K562 (cell line): ENCODE results near the gene BRAF. TPM values are rescaled to one million over a fixed set of nuclear protein-coding genes. Genes with fewer than 3 reads are reported as not detected.

Source experiments
- ARNT ChIP-seq, 2 experiments: fragments of 450-650 bp; IDR thresholded peaks; 2 replicates each; pipeline ENCODE4 v1.6.1; 2016; ENCODE audit warnings: mild to moderate bottlenecking in 1 of 2
- BRF1 ChIP-seq: IDR thresholded peaks from 3 replicates; pipeline ENCODE4 v1.6.1; 2011; ENCODE audit warnings: borderline replicate concordance, mild to moderate bottlenecking; ENCODE audit not compliant: insufficient read length; ENCODE audit errors: extremely low read depth
- ETV6 ChIP-seq, 3 experiments: fragments of 150-350 bp in 1 of 3; sonication (generic) in 1 of 3; formaldehyde crosslinking in 1 of 3; IDR thresholded peaks; 2 replicates each; pipeline versions ENCODE4 v1.6.1 to v1.8.0; 2014 to 2022; ENCODE audit warnings: borderline replicate concordance in 2 of 3, low read depth in 2 of 3, antibody characterized with exemption in 1 of 3, low read length in 1 of 3, mild to moderate bottlenecking in 1 of 3, missing genetic modification reagents in 1 of 3
- FOXM1 ChIP-seq, 2 experiments: fragments of 450-650 bp in 1 of 2; sonication (generic) in 1 of 2; formaldehyde crosslinking in 1 of 2; IDR thresholded peaks; 2 replicates each; pipeline versions ENCODE4 v1.6.1 to v1.9.0; 2017 to 2022; ENCODE audit warnings: low read depth in 2 of 2, mild to moderate bottlenecking in 2 of 2, missing genetic modification reagents in 1 of 2, moderate library complexity in 1 of 2
- KLF13 ChIP-seq: fragments of 450-650 bp; IDR thresholded peaks from 2 replicates; pipeline ENCODE4 v1.6.1; 2016; ENCODE audit warnings: missing genetic modification characterization, low read depth, mild to moderate bottlenecking, missing compliant biosample characterization, moderate library complexity, borderline replicate concordance
- MECOM ChIP-seq: fragments of 250-450 bp; sonication (Bioruptor Pico); IDR thresholded peaks from 2 replicates; pipeline ENCODE4 v1.8.0; 2022; ENCODE audit warnings: inconsistent platforms
- NCOA1 ChIP-seq: fragments of 450-650 bp; IDR thresholded peaks from 2 replicates; pipeline ENCODE4 v1.6.1; 2016; ENCODE audit warnings: low read depth
- RCOR1 ChIP-seq, 2 experiments: IDR thresholded peaks; 2 replicates each; pipeline ENCODE4 v1.6.1; 2012; ENCODE audit warnings: low read depth in 2 of 2, low read length in 2 of 2, borderline replicate concordance in 1 of 2, improper control_type of control experiment in 1 of 2
- ZKSCAN1 ChIP-seq: fragments of 150-350 bp; IDR thresholded peaks from 2 replicates; pipeline ENCODE4 v1.6.1; 2016; ENCODE audit warnings: low read depth, low read length
- ZNF23 ChIP-seq: fragments of 250-450 bp; sonication (Bioruptor Pico); IDR thresholded peaks from 2 replicates; pipeline ENCODE4 v1.4.0; 2020; ENCODE audit warnings: mild to moderate bottlenecking
- polyA plus RNA-seq, 8 experiments: library from polyadenylated mRNA; depleted of rRNA in 4 of 8; stranded (reverse) in 5 of 8; unstranded in 3 of 8; fragments of >200 nt; fragmentation: Nextera tagmentation in 2 of 8; fragmentation: Illumina TruSeq in 1 of 8; extraction: Ambion mirVana in 2 of 8; extraction: Trizol in 1 of 8; gene quantifications; 2 replicates each; pipeline versions ENCODE4 v1.2.1 to v1.2.3, GENCODE V29; 2011 to 2014; ENCODE audit warnings: inconsistent platforms in 1 of 8, missing spikeins in 1 of 8
- total RNA-seq, 7 experiments: library from RNA; depleted of rRNA in 6 of 7; stranded (reverse); fragments of >200 nt in 6 of 7; fragmentation: Illumina TruSeq in 2 of 7; extraction: Trizol in 2 of 7; gene quantifications; 2 replicates each; pipeline versions ENCODE4 v1.2.1 to v1.2.3, GENCODE V29; 2011 to 2021; ENCODE audit warnings: low replicate concordance in 1 of 7
- TF ChIP-seq, protein P1 (sequence below): IDR thresholded peaks from 2 replicates; pipeline ENCODE4 v1.6.1; 2011; ENCODE audit warnings: borderline replicate concordance, low read depth, mild to moderate bottlenecking, moderate library complexity, low read length; ENCODE audit not compliant: insufficient read depth, poor library complexity, severe bottlenecking
- TF ChIP-seq, protein P2 (sequence below): sonication (generic); formaldehyde crosslinking; IDR thresholded peaks from 2 replicates; pipeline ENCODE4 v1.8.0; 2023; ENCODE audit warnings: mild to moderate bottlenecking, missing genetic modification reagents
- TF ChIP-seq, protein P3 (sequence below), 3 experiments: IDR thresholded peaks in 2 of 3; conservative IDR thresholded peaks in 1 of 3; 2 replicates each; pipeline ENCODE4 v1.5.1; 2011 to 2012; ENCODE audit warnings: low read length in 3 of 3, mild to moderate bottlenecking in 3 of 3, control low read depth in 2 of 3, improper control_type of control experiment in 1 of 3, inconsistent platforms in 1 of 3, low read depth in 1 of 3, mixed read lengths in 1 of 3, moderate library complexity in 1 of 3; ENCODE audit not compliant: insufficient read depth in 2 of 3
- TF ChIP-seq, protein P4 (sequence below), 2 experiments: IDR thresholded peaks in 1 of 2; conservative IDR thresholded peaks in 1 of 2; 2 replicates each; pipeline ENCODE4 v1.6.1; 2016; ENCODE audit warnings: low read depth in 2 of 2, mild to moderate bottlenecking in 1 of 2, missing compliant biosample characterization in 1 of 2, missing genetic modification characterization in 1 of 2, moderate library complexity in 1 of 2

BRAF gene
- total and polyA plus RNA-seq, 9 of the 15 experiments (the other 6 are each of a cell fraction or from before 2014, with no cell fraction given) = 3.6 to 38.3 (median 21.9) TPM

DNA sequence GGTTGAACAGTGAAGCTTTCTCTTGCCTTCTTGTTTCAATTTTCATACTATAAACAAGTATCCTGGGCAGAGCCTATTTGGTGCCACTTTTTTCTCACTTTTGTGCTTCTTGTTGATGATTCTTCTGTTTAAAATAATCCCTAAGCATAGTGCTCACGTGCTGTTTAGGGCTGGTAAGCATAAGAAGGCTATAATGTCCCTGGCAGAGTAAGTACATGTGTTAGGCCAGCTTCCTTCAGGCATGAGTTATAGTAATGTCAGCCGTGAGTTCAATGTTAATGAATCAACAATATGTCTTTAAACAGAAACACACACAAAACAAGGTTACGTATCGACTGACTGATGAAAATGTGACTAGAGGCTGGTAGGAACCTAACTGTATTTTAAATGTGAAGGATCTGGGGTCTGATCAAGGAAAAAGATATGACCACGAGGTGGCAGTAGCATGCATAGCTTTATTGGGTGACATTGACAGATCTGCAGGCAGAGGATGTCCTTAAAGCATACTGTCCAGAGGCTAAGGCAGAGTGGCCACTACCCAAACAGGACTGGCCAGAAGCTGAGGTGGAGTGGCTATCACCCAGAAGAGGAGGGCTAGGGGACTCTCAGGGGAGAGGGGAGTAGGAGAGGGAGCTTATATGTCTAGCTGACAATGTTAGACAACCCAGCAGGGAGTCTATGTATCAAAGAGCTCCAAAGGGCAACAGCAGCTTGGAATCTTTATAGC is 113.7 kb downstream of the BRAF start (continued):
- TF ChIP-seq FOXM1 (IDR thresholded peaks at IDR 0.05; ENCODE audit: low read depth) = 0 out of 2 replicates have a peak, but pooled peaks have one; percentile 16
- TF ChIP-seq FOXM1 (CRISPR knock-in tag; IDR thresholded peaks at IDR 0.05; ENCODE audit: low read depth) = no peak
- no peak for TF ChIP-seq BRF1
- TF ChIP-seq, protein P1, sequence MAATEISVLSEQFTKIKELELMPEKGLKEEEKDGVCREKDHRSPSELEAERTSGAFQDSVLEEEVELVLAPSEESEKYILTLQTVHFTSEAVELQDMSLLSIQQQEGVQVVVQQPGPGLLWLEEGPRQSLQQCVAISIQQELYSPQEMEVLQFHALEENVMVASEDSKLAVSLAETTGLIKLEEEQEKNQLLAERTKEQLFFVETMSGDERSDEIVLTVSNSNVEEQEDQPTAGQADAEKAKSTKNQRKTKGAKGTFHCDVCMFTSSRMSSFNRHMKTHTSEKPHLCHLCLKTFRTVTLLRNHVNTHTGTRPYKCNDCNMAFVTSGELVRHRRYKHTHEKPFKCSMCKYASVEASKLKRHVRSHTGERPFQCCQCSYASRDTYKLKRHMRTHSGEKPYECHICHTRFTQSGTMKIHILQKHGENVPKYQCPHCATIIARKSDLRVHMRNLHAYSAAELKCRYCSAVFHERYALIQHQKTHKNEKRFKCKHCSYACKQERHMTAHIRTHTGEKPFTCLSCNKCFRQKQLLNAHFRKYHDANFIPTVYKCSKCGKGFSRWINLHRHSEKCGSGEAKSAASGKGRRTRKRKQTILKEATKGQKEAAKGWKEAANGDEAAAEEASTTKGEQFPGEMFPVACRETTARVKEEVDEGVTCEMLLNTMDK = no peak
- no peak for TF ChIP-seq ZKSCAN1
- TF ChIP-seq, protein P2, sequence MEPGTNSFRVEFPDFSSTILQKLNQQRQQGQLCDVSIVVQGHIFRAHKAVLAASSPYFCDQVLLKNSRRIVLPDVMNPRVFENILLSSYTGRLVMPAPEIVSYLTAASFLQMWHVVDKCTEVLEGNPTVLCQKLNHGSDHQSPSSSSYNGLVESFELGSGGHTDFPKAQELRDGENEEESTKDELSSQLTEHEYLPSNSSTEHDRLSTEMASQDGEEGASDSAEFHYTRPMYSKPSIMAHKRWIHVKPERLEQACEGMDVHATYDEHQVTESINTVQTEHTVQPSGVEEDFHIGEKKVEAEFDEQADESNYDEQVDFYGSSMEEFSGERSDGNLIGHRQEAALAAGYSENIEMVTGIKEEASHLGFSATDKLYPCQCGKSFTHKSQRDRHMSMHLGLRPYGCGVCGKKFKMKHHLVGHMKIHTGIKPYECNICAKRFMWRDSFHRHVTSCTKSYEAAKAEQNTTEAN (CRISPR knock-in tag) = 0 out of 2 replicates have a peak, but pooled peaks have one; percentile 4
- TF ChIP-seq, protein P3, sequence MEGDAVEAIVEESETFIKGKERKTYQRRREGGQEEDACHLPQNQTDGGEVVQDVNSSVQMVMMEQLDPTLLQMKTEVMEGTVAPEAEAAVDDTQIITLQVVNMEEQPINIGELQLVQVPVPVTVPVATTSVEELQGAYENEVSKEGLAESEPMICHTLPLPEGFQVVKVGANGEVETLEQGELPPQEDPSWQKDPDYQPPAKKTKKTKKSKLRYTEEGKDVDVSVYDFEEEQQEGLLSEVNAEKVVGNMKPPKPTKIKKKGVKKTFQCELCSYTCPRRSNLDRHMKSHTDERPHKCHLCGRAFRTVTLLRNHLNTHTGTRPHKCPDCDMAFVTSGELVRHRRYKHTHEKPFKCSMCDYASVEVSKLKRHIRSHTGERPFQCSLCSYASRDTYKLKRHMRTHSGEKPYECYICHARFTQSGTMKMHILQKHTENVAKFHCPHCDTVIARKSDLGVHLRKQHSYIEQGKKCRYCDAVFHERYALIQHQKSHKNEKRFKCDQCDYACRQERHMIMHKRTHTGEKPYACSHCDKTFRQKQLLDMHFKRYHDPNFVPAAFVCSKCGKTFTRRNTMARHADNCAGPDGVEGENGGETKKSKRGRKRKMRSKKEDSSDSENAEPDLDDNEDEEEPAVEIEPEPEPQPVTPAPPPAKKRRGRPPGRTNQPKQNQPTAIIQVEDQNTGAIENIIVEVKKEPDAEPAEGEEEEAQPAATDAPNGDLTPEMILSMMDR (IDR thresholded peaks at IDR 0.05 in 2 of 3, conservative IDR thresholded peaks at IDR 0.05 in 1 of 3; ENCODE audit: insufficient read depth in 2 of 3, low read depth in 1 of 3, low read length in 3 of 3) = peak; percentile 78 to 93 (median 90)
- 0 out of 4 replicates have a peak, but pooled peaks of 1 of the 2 experiments have one; percentile 30 for TF ChIP-seq ARNT (IDR thresholded peaks at IDR 0.05)
- TF ChIP-seq ETV6 (IDR thresholded peaks at IDR 0.05; ENCODE audit: borderline replicate concordance in 1 of 2, low read depth in 2 of 2, low read length in 1 of 2) = no peak
- TF ChIP-seq ETV6 (CRISPR knock-in tag; IDR thresholded peaks at IDR 0.05; ENCODE audit: borderline replicate concordance) = 0 out of 2 replicates have a peak, but pooled peaks have one; percentile 49
- TF ChIP-seq RCOR1 (IDR thresholded peaks at IDR 0.05; ENCODE audit: borderline replicate concordance in 1 of 2, low read depth in 2 of 2, low read length in 2 of 2) = peak in 1 of 2 experiments; percentile 60; a peak in 2 of 4 replicates
- peak; percentile 63; the same call in 1 of the 2 replicates for TF ChIP-seq MECOM (CRISPR knock-in tag)
- no peak for TF ChIP-seq ZNF23 (CRISPR knock-in tag)
- TF ChIP-seq NCOA1 = no peak
- TF ChIP-seq, protein P4, sequence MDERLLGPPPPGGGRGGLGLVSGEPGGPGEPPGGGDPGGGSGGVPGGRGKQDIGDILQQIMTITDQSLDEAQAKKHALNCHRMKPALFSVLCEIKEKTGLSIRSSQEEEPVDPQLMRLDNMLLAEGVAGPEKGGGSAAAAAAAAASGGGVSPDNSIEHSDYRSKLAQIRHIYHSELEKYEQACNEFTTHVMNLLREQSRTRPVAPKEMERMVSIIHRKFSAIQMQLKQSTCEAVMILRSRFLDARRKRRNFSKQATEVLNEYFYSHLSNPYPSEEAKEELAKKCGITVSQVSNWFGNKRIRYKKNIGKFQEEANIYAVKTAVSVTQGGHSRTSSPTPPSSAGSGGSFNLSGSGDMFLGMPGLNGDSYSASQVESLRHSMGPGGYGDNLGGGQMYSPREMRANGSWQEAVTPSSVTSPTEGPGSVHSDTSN (CRISPR knock-in tag; IDR thresholded peaks at IDR 0.05; ENCODE audit: low read depth) = peak; percentile 55; the same call in 1 of the 2 replicates
- TF ChIP-seq, protein P4 (tag; conservative IDR thresholded peaks at IDR 0.05; ENCODE audit: low read depth) = peak; percentile 98
- no peak for TF ChIP-seq KLF13 (tag)
